ENCODE results near the gene ULBP1.
"Not testable (repeated sequence)": the region's sequence is repeated elsewhere in the genome, so short reads cannot be mapped to it uniquely, and the experiment has no call there.

Gene ULBP1

DNA sequence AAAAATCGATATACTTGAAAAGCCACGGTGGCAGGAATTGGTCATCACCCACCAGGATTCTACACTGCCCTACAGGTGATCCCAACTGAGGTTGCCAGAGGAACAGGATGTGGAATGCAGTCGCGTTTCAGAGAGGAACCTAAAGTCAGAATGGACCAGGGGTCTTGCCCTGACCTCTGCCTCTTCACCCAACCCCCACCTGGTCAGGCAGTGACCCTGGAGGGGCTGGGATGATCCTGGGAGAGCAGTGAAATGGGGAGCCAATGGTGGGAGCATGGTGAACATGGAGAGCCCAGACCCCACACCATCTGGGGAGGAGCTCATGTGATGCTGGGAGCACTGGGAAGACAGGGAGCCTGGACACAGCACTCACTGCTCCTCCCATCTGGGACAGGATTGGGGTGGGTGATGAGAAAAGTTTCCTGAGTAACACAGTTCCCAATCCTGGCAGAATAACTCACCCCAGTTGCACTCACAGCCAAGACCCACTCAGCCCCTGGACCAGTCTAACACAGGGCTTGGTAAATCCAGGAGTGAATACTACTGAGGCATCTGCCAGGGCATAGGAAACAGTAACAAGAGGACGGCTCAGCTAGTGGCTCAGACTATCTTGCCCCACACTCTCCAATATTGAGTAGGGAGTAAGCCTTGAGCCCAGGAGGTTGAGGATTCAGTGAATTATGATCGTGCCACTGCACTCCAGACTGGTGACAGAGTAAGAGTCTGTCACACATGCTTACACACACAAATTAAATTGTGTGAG is 23.7 kb upstream of the ULBP1 start:
- Mint-ChIP-seq H3K4me3 (peak overlapping the region; percentile 40), H3K36me3 (no peaks in the 10 kb centered on the region), H3K27me3 (peaks cover 35% of the 10 kb centered on the region), H3K9me3 (ENCODE audit: low read depth) (no peaks in the 10 kb centered on the region), H3K27ac (peak overlapping the region; percentile 3), H3K4me1 (ENCODE audit: low read depth) (peaks cover 33% of the 10 kb centered on the region)

DNA sequence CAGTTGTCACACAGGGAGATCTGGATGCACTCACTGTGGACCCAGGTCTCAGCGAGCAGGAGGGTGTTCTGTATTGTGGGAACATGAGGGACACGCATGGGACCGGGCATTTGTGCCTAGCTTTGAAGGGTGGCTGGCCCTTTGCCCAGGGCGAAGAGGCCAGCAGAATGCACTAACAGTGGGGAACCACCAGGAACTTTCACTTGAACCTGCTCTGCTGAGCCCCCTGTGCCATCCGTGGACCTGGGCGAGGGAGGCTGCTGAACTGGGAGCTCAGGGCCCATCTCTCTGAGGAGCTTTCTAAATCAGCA is 23.1 kb upstream of the ULBP1 start:
- H3K27me3 Mint-ChIP-seq = peaks cover 31% of the 10 kb centered on the region
- H3K36me3 Mint-ChIP-seq = no peaks in the 10 kb centered on the region
- peaks cover 33% of the 10 kb centered on the region for H3K4me1 Mint-ChIP-seq (ENCODE audit: low read depth)
- no peak overlapping the region for H3K27ac Mint-ChIP-seq
- H3K9me3 Mint-ChIP-seq (ENCODE audit: low read depth) = no peaks in the 10 kb centered on the region
- peak overlapping the region; percentile 40 for H3K4me3 Mint-ChIP-seq

DNA sequence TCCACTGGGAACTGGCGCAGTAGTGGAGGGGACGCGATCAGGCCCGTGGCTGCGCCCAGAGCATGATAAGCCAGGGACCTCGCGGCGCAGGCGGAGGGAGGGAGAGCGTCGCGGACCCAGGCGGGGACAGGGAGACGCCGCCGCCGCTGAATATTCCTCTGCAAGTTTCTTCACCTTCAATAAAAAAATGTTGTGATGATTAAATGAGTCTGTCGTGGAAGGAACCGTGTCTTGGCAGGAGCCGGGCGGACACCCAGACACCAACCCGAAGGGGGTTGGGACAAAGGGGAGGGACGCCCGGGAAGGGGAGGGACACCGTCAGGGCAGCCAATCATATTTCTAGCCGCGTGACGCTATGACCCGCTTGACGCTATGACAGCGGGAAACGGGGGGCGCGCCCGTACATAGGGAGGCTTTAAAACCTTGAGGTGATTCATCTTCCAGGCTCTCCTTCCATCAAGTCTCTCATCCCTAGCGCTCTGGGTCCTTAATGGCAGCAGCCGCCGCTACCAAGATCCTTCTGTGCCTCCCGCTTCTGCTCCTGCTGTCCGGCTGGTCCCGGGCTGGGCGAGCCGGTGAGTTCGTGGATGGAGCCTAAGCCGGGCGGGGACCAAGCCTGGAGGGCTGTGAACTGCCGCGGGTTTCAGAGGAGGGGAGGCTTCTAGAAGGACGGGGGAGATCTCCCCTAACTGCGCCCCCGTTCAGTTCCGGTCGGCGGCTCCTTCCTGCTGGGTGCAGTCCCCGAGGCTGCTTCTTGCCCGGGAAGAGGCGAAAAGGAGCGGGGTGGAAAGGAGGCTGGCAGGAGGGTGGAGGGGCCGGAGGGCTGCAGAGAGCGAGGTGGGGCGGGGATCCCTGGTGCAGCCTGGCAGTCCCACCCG is 21.9 kb upstream of the ULBP1 start, which contains the start of gene ULBP2:
ULBP2 (plus strand) TSS at position 432 of the 878 bp plus-strand sequence; CDS start at position 491, 59 bp downstream.
- Mint-ChIP-seq H3K27ac (peak within 1 kb of the TSS; percentile 82), H3K27me3 (peaks cover 25% of the 10 kb centered on the region), H3K9me3 (ENCODE audit: low read depth) (no peaks in the 10 kb centered on the region), H3K36me3 (no peaks in the 10 kb centered on the region), H3K4me3 (peak within 1 kb of the TSS; percentile 96), H3K4me1 (ENCODE audit: low read depth) (peaks cover 33% of the 10 kb centered on the region)

DNA sequence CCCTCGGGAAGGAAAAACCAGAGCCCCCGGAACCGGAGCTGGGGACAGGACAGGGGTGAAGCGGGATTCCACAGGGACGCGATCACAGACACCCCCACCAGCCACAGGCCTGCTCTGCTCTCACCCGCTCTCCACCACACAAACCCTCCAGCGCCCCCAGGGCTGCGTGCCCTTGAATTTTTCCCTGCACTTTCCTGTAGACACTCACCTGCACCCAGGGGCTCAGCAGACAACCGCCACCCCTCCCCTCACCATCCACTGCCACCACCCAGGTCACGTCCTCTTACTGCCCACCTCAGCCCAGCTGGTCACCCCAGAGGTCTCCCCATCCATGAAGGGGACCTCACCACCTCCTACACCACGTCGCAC is 21.3 kb upstream of the ULBP1 start:
- Mint-ChIP-seq H3K27ac (no peak overlapping the region), H3K4me3 (peak overlapping the region; percentile 96), H3K9me3 (ENCODE audit: low read depth) (no peaks in the 10 kb centered on the region), H3K27me3 (peaks cover 19% of the 10 kb centered on the region), H3K4me1 (ENCODE audit: low read depth) (peaks cover 33% of the 10 kb centered on the region), H3K36me3 (no peaks in the 10 kb centered on the region)

DNA sequence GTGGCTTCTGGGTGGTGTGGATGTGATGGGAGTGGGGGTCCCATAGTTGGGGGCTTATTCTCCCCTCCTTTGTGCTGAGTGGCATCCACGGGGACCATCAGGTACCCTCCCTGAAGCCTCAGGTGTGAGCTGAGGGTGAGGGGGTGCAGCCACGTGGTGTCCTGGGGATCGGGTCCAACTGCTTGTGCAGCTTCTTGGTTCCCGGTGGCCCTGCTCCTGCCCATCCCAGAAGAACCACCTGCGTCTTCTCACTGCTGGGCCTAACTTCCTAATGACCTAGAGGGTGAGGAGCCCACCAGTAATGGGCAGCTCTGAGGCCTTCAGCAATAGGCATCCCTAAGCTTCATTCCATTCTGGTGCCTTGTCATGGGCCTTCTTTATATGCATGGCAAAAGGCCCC is 20.4 kb upstream of the ULBP1 start:
- H3K27me3 Mint-ChIP-seq = peaks cover 21% of the 10 kb centered on the region
- not testable (repeated sequence) for H3K9me3 Mint-ChIP-seq (ENCODE audit: low read depth); H3K27ac Mint-ChIP-seq; H3K36me3 Mint-ChIP-seq
- H3K4me1 Mint-ChIP-seq (ENCODE audit: low read depth) = peaks cover 29% of the 10 kb centered on the region
- peak overlapping the region; percentile 96 for H3K4me3 Mint-ChIP-seq

DNA sequence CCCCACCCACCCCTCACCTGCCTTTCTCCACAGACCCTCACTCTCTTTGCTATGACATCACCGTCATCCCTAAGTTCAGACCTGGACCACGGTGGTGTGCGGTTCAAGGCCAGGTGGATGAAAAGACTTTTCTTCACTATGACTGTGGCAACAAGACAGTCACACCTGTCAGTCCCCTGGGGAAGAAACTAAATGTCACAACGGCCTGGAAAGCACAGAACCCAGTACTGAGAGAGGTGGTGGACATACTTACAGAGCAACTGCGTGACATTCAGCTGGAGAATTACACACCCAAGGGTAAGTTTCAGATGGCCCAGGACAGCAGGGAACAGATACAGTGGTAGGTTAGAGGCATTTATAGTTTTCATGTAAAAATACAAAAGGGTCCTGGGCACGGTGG is 18.5 kb upstream of the ULBP1 start:
- not testable (repeated sequence) for H3K9me3 Mint-ChIP-seq (ENCODE audit: low read depth); H3K36me3 Mint-ChIP-seq; H3K27ac Mint-ChIP-seq; H3K4me3 Mint-ChIP-seq
- H3K4me1 Mint-ChIP-seq (ENCODE audit: low read depth) = peaks cover 20% of the 10 kb centered on the region
- peaks cover 13% of the 10 kb centered on the region for H3K27me3 Mint-ChIP-seq

DNA sequence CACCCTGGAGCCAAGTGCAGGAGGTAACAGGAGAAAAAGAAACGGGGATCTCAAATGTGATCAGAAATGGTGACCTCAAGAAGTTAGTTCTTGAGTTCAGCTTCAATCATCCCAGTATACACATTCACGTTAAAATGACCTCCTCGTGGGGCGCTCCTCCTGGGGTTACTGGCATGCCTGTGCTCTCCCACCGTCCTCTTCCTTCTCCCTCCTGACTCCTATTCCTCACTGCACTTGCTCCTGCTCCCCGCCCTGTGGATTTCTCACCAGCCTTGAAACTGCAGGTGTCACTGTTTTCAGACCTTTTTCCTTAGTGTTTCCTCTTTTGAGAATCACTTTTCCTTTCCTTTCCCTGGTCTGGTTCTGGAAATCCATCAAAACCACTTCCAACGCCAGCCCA is 17.1 kb upstream of the ULBP1 start:
- Mint-ChIP-seq H3K4me1 (ENCODE audit: low read depth) (peaks cover 11% of the 10 kb centered on the region), H3K27me3 (peaks cover 23% of the 10 kb centered on the region)
- not testable (repeated sequence) for H3K4me3 Mint-ChIP-seq; H3K27ac Mint-ChIP-seq; H3K36me3 Mint-ChIP-seq; H3K9me3 Mint-ChIP-seq (ENCODE audit: low read depth)

DNA sequence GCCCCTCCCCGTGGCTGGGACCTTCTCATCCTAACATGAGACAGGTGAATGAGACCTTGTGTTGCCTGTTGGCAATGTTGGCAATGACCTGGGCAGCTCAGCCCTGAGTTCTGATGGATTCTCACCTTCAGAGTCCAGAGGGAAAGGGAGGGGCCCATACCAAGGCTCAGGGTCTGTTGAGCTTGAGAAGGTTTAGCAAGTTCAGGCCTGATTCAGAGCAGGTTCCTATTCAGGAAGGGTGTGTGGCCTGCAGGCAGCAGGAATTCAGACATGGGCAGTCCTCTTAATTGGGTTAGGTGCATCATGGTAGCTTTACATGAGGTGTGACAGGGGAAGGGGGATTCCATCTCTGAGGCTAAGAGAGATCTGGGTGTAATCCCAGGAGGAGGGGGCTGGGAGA is 16.2 kb upstream of the ULBP1 start:
- not testable (repeated sequence) for H3K27ac Mint-ChIP-seq; H3K36me3 Mint-ChIP-seq; H3K9me3 Mint-ChIP-seq (ENCODE audit: low read depth); H3K4me1 Mint-ChIP-seq (ENCODE audit: low read depth); H3K4me3 Mint-ChIP-seq
- peaks cover 29% of the 10 kb centered on the region for H3K27me3 Mint-ChIP-seq

DNA sequence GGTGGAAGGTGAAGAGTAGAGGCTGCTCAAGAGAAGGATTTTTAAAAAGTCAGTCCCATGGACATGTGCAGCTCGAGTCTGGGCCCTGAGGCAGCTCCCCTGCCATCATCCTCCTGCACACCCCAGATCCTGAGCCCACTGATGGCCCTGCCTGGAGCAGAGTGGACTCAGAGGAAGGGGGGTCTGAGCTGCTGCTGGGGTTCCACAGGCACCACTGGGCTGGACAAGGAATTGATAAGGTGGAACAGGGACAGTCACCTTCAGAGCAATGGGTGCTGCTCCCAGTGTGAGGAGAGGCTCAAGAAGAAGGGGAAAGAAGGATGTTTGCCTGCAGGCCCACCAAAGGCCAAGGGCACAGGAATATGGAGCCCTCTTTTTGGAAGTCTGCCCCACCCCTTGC is 15.7 kb upstream of the ULBP1 start:
- peaks cover under 1% of the 10 kb centered on the region for H3K4me1 Mint-ChIP-seq (ENCODE audit: low read depth)
- H3K36me3 Mint-ChIP-seq = no peaks in the 10 kb centered on the region
- H3K4me3 Mint-ChIP-seq = no peak overlapping the region
- peaks cover 34% of the 10 kb centered on the region for H3K27me3 Mint-ChIP-seq
- H3K27ac Mint-ChIP-seq = no peak overlapping the region
- no peaks in the 10 kb centered on the region for H3K9me3 Mint-ChIP-seq (ENCODE audit: low read depth)

DNA sequence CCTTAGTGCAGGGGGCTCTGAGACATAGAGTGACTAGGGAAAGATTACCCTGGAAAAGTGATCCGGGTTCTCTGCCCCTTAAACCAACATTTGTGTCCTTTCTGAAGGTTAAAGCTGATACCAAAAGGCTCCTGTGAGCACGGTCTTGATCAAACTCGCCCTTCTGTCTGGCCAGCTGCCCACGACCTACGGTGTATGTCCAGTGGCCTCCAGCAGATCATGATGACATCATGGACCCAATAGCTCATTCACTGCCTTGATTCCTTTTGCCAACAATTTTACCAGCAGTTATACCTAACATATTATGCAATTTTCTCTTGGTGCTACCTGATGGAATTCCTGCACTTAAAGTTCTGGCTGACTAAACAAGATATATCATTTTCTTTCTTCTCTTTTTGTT is 15.1 kb upstream of the ULBP1 start:
- peaks cover 3% of the 10 kb centered on the region for H3K4me1 Mint-ChIP-seq (ENCODE audit: low read depth)
- H3K9me3 Mint-ChIP-seq (ENCODE audit: low read depth) = no peaks in the 10 kb centered on the region
- peaks cover 40% of the 10 kb centered on the region for H3K27me3 Mint-ChIP-seq
- H3K36me3 Mint-ChIP-seq = no peaks in the 10 kb centered on the region
- no peak overlapping the region for H3K4me3 Mint-ChIP-seq
- H3K27ac Mint-ChIP-seq = no peak overlapping the region

DNA sequence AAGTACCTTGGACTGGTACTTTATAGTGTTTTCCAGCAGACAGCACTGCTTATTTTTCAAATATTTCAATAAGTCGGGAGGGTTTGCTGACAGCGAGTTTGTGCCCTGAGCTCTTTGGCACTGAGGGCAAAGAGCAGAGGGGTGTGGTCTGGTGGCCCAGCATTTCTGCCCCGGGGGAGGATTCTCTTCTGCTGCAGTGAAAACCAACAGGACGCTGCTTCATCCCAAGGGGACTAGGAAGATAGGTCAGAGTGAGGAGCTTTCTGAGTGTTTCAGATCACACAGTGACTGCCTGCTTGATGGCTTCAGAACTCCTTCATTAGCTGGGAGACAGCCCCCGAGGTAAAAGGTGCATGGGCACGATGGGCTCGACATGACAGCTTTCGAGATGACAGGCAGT is 13.3 kb upstream of the ULBP1 start:
- Mint-ChIP-seq H3K27ac (no peak overlapping the region), H3K9me3 (ENCODE audit: low read depth) (no peaks in the 10 kb centered on the region), H3K4me3 (no peak overlapping the region), H3K27me3 (peaks cover 46% of the 10 kb centered on the region), H3K4me1 (ENCODE audit: low read depth) (peaks cover 9% of the 10 kb centered on the region), H3K36me3 (no peaks in the 10 kb centered on the region)

DNA sequence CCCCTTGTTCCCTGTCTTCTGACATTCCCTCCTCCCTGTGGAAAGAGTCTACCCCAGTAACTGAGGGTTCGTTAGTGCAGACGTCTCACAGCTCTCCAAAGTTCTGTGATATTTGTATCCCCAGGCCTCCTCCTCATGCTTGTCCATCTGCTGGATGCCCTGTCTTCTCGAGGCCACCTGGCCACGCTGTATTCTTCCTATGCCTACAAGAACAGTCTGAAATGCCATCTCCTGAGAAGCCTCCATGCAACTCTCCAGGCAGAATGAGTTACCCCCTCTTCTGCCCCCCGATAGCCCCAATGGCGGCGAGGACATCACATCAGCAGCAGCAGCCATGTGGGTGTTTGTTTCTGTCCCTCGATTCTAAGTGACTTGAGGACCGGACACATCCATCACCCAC is 12.6 kb upstream of the ULBP1 start:
- Mint-ChIP-seq H3K36me3 (no peaks in the 10 kb centered on the region), H3K9me3 (ENCODE audit: low read depth) (no peaks in the 10 kb centered on the region), H3K27ac (no peak overlapping the region), H3K4me3 (no peak overlapping the region), H3K27me3 (peaks cover 53% of the 10 kb centered on the region), H3K4me1 (ENCODE audit: low read depth) (peaks cover 9% of the 10 kb centered on the region)

DNA sequence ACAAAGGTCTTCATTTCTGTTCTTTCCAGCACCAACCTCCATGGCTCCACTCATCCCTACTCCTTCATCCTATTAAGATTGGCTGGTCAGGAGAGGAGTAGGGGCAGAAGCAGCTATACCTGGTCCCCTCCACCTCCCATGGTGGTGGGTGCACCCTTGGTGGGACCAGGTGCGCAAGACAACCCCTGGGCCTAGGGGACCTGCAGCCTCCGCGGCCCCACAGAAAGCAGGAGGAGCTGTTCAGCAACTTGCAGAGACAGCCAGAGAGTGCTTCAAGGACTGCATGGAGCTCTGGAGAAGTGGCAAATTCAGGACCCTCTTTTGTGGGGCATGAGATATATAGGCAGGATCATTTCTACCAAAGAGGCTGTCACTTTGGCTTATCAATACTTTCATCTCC is 12.1 kb upstream of the ULBP1 start:
- Mint-ChIP-seq H3K9me3 (ENCODE audit: low read depth) (no peaks in the 10 kb centered on the region), H3K4me3 (no peak overlapping the region), H3K27ac (no peak overlapping the region), H3K36me3 (no peaks in the 10 kb centered on the region), H3K27me3 (peaks cover 56% of the 10 kb centered on the region), H3K4me1 (ENCODE audit: low read depth) (peaks cover 9% of the 10 kb centered on the region)

DNA sequence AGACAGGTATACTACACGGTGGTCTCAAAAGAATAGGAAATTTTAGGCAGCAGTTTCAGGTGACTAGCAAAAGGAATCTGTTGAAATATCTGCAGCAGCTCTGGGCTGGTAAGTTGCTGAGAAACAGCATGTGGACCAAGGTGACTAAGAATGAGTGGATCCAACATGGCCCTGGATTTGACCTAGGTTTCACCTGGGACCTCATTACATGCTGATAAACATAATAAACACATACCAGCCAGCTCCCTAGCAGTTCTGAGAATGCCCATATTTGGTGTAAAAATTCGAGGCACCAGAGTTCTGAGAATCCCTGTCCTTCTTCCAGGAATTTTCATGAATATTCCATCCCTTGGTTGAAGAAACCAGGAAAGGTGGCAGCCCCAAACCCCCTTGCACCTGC is 10.4 kb upstream of the ULBP1 start:
- not testable (repeated sequence) for H3K4me1 Mint-ChIP-seq (ENCODE audit: low read depth); H3K36me3 Mint-ChIP-seq; H3K9me3 Mint-ChIP-seq (ENCODE audit: low read depth); H3K4me3 Mint-ChIP-seq; H3K27ac Mint-ChIP-seq
- H3K27me3 Mint-ChIP-seq = peaks cover 56% of the 10 kb centered on the region

DNA sequence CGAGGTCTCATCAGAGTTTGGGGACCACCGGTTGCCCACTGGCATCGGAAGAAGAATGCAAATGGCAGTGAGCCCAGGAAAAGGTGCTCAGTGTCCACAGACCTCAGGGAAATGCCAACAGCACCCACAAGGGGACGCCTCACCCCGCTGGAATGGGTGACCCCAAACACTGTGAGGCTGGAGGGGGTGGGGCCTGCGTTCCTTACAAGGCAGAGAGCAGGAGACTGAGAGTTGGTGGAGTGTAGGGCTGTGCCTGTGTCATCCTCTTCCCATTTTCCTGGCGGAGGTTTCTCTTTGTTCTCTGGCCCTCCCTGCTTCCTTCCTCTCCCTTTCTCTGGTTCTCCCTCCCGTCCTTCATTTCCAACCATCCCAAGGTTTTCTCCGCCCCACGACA is 9.8 kb upstream of the ULBP1 start:
- H3K4me3 Mint-ChIP-seq; H3K36me3 Mint-ChIP-seq; H3K27ac Mint-ChIP-seq; H3K4me1 Mint-ChIP-seq (ENCODE audit: low read depth); H3K9me3 Mint-ChIP-seq (ENCODE audit: low read depth): not testable (repeated sequence)
- H3K27me3 Mint-ChIP-seq = peaks cover 59% of the 10 kb centered on the region
